Lower lobe of right lung (tissue), 2 donors: Measurements from ENCODE around the gene MT1F. TPM values are rescaled to one million over a fixed set of nuclear protein-coding genes. Genes with fewer than 3 reads are reported as not detected.

Experiments
- ATAC-seq, 2 donors: fragments of 200-7000 bp; cut with Tn5 transposase; one replicate each; pipeline ENCODE4 v1.9.1; 2020 to 2022; ENCODE audit warnings: mild to moderate bottlenecking in 2 of 2, moderate library complexity in 2 of 2
- DNase-seq: peaks from one replicate; pipeline ENCODE4 v3.0.0-alpha.2; 2020
- H3K27ac ChIP-seq: fragments of 200-600 bp; one replicate; pipeline ENCODE4 v1.8.0; 2022
- H3K27me3 ChIP-seq: fragments of 200-600 bp; one replicate; pipeline ENCODE4 v1.8.0; 2022; ENCODE audit warnings: low read depth
- H3K36me3 ChIP-seq: fragments of 200-600 bp; one replicate; pipeline ENCODE4 v1.8.0; 2022; ENCODE audit warnings: mild to moderate bottlenecking
- H3K4me1 ChIP-seq: fragments of 200-600 bp; one replicate; pipeline ENCODE4 v1.8.0; 2022
- H3K4me3 ChIP-seq: fragments of 200-600 bp; one replicate; pipeline ENCODE4 v1.8.0; 2022; ENCODE audit warnings: mild to moderate bottlenecking
- H3K9me3 ChIP-seq: fragments of 200-600 bp; one replicate; pipeline ENCODE4 v1.8.0; 2022
- CTCF ChIP-seq: fragments of 200-600 bp; IDR thresholded peaks from one replicate; pipeline ENCODE4 v1.8.0; 2022; ENCODE audit warnings: antibody characterized with exemption, mild to moderate bottlenecking
- intact Hi-C: fragments of 100-400 bp; cut with DNase I; formaldehyde crosslinking; loops from one replicate; pipeline ENCODE4 v1.11.0; 2022
- total RNA-seq: library from RNA; stranded (reverse); fragmentation: NEBNext Ultra II Directional; extraction: Animal tissue kit (Norgen Biotek cat#: 25700); gene quantifications from one replicate; pipeline ENCODE4 v1.2.1, GENCODE V29; 2021
- donor health status: DM: no; HTN: yes; CAD: no; lungs with severe emphysema.

MT1F gene
- total RNA-seq, 1 donor from 2014 or later: 12.6 TPM

- no peak for TF ChIP-seq CTCF
- Histone ChIP-seq H3K27ac (no peak overlapping the region), H3K4me1 (peaks cover 21% of the 10 kb centered on the region), H3K27me3 (peaks cover 33% of the 10 kb centered on the region), H3K36me3 (no peaks in the 10 kb centered on the region), H3K4me3 (peak overlapping the region; percentile 49), H3K9me3 (no peaks in the 10 kb centered on the region)
- intact Hi-C loops: no loop called here
- DNase-seq (no peak), ATAC-seq (no peak)
These were observed 13.9 kb upstream of the MT1F start for GRCh38 chr16:56643833-56644232.

- ATAC-seq: no peak
- H3K27me3 ChIP-seq: peaks cover 25% of the 10 kb centered on the region
These were observed 12.4 kb upstream of the MT1F start for GRCh38 chr16:56645311-56645710.

GRCh38 chr16:56645838-56646237 lies 11.9 kb upstream of the MT1F start:
- H3K36me3 ChIP-seq: no peaks in the 10 kb centered on the region
- no peak for TF ChIP-seq CTCF
- no peaks in the 10 kb centered on the region for H3K9me3 ChIP-seq
- H3K27me3 ChIP-seq: peaks cover 25% of the 10 kb centered on the region
- DNase-seq (no peak), ATAC-seq (no peak)
- H3K4me3 ChIP-seq: no peak overlapping the region
- no peak overlapping the region for H3K27ac ChIP-seq
- peaks cover 18% of the 10 kb centered on the region for H3K4me1 ChIP-seq
- intact Hi-C loops: no loop called here

More at GRCh38 chr16:56645311-56645710, 12.4 kb upstream of the MT1F start:
- intact Hi-C loops: no loop called here
- TF ChIP-seq CTCF: no peak
- no peak for DNase-seq
- no peaks in the 10 kb centered on the region for H3K36me3 ChIP-seq
- H3K4me1 ChIP-seq: peaks cover 18% of the 10 kb centered on the region
- H3K27ac ChIP-seq: no peak overlapping the region
- H3K9me3 ChIP-seq: no peaks in the 10 kb centered on the region
- no peak overlapping the region for H3K4me3 ChIP-seq

- no peaks in the 10 kb centered on the region for H3K9me3 ChIP-seq
- no peak overlapping the region for H3K4me3 ChIP-seq
- no peak for TF ChIP-seq CTCF
- intact Hi-C loops: no loop called here
- no peak for ATAC-seq
- no peaks in the 10 kb centered on the region for H3K36me3 ChIP-seq
- peaks cover 15% of the 10 kb centered on the region for H3K4me1 ChIP-seq
- no peak overlapping the region for H3K27ac ChIP-seq
- peaks cover 25% of the 10 kb centered on the region for H3K27me3 ChIP-seq
- no peak for DNase-seq
These were observed 9.9 kb upstream of the MT1F start for GRCh38 chr16:56647641-56648431.

- Histone ChIP-seq H3K27ac (no peak overlapping the region), H3K9me3 (no peaks in the 10 kb centered on the region), H3K4me1 (peaks cover under 1% of the 10 kb centered on the region), H3K27me3 (peaks cover 25% of the 10 kb centered on the region), H3K4me3 (no peak overlapping the region), H3K36me3 (no peaks in the 10 kb centered on the region)
- ATAC-seq (no peak), DNase-seq (no peak)
- intact Hi-C loops: no loop called here
- no peak for TF ChIP-seq CTCF
These were observed 8.5 kb upstream of the MT1F start for GRCh38 chr16:56649271-56649670.
